GM12878 (cell line): ENCODE results near the gene PGF.

Experiments
- CTCF ChIP-seq, 3 experiments: IDR thresholded peaks in 2 of 3; conservative IDR thresholded peaks in 1 of 3; 2 replicates each; pipeline ENCODE4 v1.5.1; 2011; ENCODE audit warnings: low read depth in 3 of 3, low read length in 3 of 3, mild to moderate bottlenecking in 3 of 3, control low read depth in 2 of 3, moderate library complexity in 2 of 3, inconsistent platforms in 1 of 3, mixed read lengths in 1 of 3; ENCODE audit not compliant: control insufficient read depth in 2 of 3, insufficient read depth in 1 of 3; ENCODE audit errors: extremely low read depth in 1 of 3
- EP300 ChIP-seq, 2 experiments: fragments of 150-350 bp in 1 of 2; IDR thresholded peaks; 2 replicates each; pipeline ENCODE4 v1.6.1; 2011 to 2012; ENCODE audit warnings: low read depth in 2 of 2, low read length in 2 of 2, borderline replicate concordance in 1 of 2, improper control_type of control experiment in 1 of 2, inconsistent platforms in 1 of 2; ENCODE audit not compliant: control insufficient read depth in 1 of 2
- ETV6 ChIP-seq, 2 experiments: fragments of 450-650 bp in 1 of 2; IDR thresholded peaks in 1 of 2; conservative IDR thresholded peaks in 1 of 2; 2 replicates each; pipeline ENCODE4 v1.6.1; 2014; ENCODE audit warnings: antibody characterized with exemption in 1 of 2, borderline replicate concordance in 1 of 2, low read depth in 1 of 2, mild to moderate bottlenecking in 1 of 2, moderate library complexity in 1 of 2
- FOS ChIP-seq: IDR thresholded peaks from 3 replicates; pipeline ENCODE4 v1.6.1; 2011; ENCODE audit warnings: borderline replicate concordance; ENCODE audit not compliant: insufficient read length; ENCODE audit errors: extremely low read depth
- LARP7 ChIP-seq: fragments of 450-650 bp; IDR thresholded peaks from 2 replicates; pipeline ENCODE4 v1.6.1; 2017; ENCODE audit warnings: mild to moderate bottlenecking
- MEF2A ChIP-seq: IDR thresholded peaks from 2 replicates; pipeline ENCODE4 v1.6.1; 2011; ENCODE audit warnings: low read depth, mild to moderate bottlenecking, low read length, moderate library complexity; ENCODE audit not compliant: insufficient read depth
- POLR2A ChIP-seq: IDR thresholded peaks from 2 replicates; pipeline ENCODE4 v1.6.1; 2011; ENCODE audit warnings: low read depth, mild to moderate bottlenecking, low read length
- POLR2AphosphoS2 ChIP-seq: IDR thresholded peaks from 2 replicates; pipeline ENCODE4 v1.6.1; 2011; ENCODE audit warnings: low read depth, mild to moderate bottlenecking, low read length, improper control_type of control experiment, moderate library complexity
- RFX5 ChIP-seq: IDR thresholded peaks from 2 replicates; pipeline ENCODE4 v1.6.1; 2011; ENCODE audit warnings: low read depth, low read length, improper control_type of control experiment
- SIN3A ChIP-seq: IDR thresholded peaks from 2 replicates; pipeline ENCODE4 v1.6.1; 2012; ENCODE audit warnings: low read depth, low read length, improper control_type of control experiment
- TF ChIP-seq, protein P1 (sequence below): IDR thresholded peaks from 2 replicates; pipeline ENCODE4 v1.6.1; 2012; ENCODE audit warnings: low read length, inconsistent platforms

GRCh38 chr14:74980731-74981461 lies 25.5 kb upstream of the PGF start:
- TF ChIP-seq FOS (no peak), LARP7 (no peak), CTCF (IDR thresholded peaks at IDR 0.05 in 2 of 3, conservative IDR thresholded peaks at IDR 0.05 in 1 of 3; ENCODE audit: control insufficient read depth in 2 of 3, extremely low read depth in 1 of 3, insufficient read depth in 1 of 3, low read depth in 3 of 3, low read length in 3 of 3) (no peak), POLR2A (no peak), SIN3A (no peak), EP300 (IDR thresholded peaks at IDR 0.05; ENCODE audit: borderline replicate concordance in 1 of 2, control insufficient read depth in 1 of 2, low read depth in 2 of 2, low read length in 2 of 2) (no peak), POLR2AphosphoS2 (no peak), RFX5 (no peak), MEF2A (no peak), ETV6 (conservative IDR thresholded peaks at IDR 0.05 in 1 of 2, IDR thresholded peaks at IDR 0.05 in 1 of 2; ENCODE audit: borderline replicate concordance in 1 of 2, low read depth in 1 of 2) (no peak)
- TF ChIP-seq, protein P1, sequence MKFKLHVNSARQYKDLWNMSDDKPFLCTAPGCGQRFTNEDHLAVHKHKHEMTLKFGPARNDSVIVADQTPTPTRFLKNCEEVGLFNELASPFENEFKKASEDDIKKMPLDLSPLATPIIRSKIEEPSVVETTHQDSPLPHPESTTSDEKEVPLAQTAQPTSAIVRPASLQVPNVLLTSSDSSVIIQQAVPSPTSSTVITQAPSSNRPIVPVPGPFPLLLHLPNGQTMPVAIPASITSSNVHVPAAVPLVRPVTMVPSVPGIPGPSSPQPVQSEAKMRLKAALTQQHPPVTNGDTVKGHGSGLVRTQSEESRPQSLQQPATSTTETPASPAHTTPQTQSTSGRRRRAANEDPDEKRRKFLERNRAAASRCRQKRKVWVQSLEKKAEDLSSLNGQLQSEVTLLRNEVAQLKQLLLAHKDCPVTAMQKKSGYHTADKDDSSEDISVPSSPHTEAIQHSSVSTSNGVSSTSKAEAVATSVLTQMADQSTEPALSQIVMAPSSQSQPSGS: no peak
